Middle frontal gyrus (tissue), 1 donor: ENCODE results near the gene HOTAIR.

ENCODE experiments used
- DNase-seq: peaks from one replicate; pipeline ENCODE4 v3.0.0-alpha.2; 2015; ENCODE audit warnings: low spot score; ENCODE audit errors: extremely low spot score

Gene HOTAIR

DNA sequence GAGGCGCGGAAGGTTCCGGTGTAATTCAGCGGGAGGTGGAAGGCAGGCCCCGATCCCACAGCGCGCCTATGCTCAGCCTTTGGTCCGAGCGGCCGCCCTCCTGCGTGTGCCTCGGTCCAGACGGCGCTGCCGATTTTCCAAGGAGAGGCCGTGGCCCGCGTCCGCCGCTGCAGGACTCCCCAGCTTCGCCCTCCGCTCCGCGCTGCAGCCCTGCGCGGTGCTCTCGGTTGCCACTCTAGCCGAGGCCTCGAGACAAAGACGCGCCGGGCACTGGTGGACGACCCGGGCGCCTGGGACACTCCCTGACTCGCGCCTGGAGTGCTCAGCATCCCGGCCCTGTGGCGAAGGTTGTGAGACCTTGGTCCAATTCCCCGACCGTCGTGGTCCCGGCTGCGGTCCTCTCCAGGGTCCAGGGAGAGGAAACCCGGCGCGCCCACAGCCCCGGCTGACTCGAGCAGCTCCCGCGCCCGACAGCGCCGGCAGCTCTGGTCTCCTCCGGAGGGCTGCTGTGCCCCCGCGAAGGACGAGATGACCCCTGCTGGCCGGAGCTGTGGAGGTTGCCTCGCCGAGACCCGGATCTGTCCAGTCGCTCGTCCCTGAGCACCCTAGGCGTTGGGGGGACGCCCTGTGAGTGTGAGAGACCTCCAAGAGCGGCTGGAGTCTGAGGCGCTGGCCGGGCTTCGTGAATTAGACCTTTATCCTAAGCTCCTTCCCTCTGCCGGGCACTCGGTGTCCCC, 13.6 kb downstream of the HOTAIR start:
- no peak for DNase-seq

DNA sequence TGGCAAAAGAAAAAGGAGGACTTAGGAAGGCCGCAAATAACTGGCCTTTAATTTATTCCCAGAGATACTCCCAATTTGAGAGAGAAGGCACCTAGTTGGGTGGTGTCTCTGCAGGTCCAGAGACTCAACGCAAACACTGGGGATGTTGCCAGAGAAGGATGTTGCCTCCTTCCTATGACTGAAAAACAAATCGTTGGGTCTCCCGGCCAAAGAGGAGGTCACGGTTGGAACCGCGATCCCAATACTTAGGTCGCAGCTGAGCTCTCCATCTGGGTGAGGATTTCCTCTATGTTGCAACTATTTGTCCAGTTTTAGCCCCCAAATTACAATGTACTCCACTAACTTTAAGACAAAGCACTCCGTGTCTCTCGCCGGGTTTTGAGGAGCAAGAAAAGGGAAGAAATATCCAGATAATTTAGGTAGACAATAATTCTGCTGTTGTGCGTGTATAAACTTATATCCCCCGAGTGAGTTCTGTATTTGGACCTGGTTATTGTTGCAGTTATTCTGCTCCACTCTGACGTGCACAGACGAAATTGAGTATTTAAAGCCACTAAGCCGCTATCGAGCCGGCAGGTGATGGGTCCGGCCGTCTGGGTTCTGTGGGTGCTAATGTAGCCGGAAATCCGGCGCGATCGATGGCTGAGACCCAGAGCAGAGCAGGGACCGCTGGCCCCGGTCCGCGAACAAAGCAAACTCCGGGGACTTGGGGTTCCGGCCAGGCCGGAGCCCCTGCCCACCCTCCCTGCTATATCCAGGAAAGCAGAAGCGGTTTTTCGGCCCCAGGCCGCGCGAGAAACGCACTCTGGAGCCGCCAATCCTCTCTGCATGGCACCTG, 14.3 kb downstream of the HOTAIR start:
- DNase-seq = no peak

DNA sequence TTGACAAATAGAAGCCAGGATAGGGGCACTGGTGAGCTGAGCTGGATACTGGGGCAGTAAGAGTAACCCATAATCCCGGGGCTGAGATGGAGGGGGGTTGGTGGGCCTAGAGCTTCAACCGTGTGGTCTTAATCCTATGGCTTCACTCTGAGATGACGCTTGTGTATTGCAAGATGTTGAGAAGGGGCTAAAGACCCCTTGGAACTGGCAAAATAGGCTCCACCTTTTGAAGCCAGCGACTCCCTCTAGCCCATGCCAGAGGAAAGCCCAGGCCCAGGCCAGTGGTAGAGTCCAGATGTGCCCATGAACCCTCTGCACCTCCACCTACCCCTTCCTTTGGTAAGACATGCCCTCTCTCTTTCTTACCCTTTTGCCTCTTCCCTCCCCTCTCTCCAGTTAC, 15.4 kb downstream of the HOTAIR start:
- DNase-seq = no peak

DNA sequence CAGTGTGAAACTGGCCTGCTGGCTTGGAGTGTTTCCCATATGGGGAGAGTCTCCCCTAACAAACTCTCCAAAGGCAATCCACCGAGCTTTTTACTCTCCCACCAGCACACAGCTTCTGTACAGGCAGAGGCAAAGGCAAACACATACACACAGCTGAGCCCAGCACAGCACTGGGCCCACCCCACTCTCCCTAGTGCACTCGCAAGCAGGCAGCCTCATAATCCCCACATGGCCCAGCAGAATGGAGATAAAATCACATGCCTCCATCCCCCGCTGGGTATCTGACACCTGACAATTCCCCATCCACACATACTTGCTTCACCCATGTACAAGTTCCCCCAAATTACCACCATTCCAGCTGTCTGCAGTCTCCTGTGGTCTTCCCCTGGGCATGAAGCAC, 16.6 kb downstream of the HOTAIR start:
- no peak for DNase-seq

DNA sequence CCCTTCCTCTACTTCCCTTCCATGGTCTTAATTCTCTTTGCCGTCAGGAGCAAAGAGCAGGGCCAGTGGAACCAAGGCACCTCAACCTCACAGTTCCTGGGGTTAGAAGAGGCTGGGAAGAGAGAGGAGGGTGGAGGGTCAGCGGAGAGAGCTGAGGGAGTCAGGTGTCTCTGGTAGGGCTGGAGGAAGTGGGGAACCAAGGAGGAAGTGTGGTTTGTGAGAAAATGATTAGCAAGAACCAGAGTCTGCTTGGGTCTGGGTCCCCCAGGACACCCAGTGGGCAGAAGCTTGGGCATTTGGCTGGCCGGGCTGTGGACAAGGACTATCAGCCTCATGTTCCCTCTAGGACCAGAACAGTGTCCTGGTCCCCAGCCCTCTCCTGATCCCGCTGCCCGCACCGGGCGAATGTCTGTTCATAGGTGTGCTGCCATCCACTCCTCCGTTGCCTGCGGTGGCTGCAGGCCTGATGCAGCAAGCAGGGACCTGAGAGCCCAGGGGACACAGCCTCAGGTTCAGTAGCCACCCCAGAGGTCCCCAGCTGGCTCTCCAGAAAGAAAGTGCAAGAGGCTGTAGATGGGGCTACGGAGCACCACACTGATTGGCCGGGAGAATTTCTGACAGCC, 17.7 kb downstream of the HOTAIR start:
- DNase-seq = no peak

DNA sequence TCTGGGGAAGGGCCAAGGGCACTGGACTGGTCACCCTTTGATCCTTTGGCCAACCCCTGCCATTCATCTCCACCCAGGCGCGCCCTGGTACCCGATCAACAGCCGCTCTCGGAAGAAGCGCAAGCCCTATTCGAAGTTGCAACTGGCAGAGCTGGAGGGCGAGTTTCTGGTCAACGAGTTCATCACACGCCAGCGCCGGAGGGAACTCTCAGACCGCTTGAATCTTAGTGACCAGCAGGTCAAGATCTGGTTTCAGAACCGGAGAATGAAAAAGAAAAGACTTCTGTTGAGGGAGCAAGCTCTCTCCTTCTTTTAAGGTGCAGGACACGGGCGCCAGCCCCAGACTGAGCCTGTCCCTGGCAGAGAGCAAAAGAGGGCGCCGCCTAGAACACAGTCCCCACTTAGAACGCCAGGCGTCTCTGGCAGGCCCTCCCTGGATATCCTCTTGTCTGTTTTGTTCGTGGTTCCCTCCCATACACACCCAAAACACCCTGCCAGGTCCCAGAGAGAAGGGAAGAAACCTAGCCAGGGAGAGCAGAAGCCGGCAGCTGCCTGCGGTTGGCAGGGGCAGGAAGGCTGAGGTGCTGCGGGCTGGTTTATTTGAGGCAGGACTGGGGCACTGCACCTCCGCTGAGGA, 18.4 kb downstream of the HOTAIR start:
- DNase-seq = no peak

DNA sequence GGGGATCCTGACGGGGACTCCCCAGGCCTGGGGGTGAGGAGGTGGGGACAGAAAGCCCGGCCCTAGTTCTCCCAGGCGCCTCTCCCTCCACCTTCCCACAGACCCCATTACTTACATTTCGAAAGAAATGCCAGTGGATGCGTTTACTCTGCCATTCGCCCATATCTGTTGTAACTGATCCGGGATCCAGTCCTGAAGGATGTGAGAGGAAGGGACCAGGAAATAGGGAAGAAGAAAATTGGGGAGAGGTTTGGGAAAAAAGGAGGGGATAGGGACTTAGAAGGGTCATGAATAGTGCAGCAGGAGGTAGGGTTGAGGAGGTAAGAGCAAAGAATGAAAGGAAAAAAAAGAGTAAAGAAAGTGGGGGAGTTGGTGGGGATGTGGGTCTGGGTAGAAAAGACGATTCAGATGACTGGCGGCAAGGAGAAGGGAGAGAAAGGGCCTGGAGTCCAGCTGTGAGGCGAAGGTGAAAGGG, 18.9 kb downstream of the HOTAIR start:
- no peak for DNase-seq

DNA sequence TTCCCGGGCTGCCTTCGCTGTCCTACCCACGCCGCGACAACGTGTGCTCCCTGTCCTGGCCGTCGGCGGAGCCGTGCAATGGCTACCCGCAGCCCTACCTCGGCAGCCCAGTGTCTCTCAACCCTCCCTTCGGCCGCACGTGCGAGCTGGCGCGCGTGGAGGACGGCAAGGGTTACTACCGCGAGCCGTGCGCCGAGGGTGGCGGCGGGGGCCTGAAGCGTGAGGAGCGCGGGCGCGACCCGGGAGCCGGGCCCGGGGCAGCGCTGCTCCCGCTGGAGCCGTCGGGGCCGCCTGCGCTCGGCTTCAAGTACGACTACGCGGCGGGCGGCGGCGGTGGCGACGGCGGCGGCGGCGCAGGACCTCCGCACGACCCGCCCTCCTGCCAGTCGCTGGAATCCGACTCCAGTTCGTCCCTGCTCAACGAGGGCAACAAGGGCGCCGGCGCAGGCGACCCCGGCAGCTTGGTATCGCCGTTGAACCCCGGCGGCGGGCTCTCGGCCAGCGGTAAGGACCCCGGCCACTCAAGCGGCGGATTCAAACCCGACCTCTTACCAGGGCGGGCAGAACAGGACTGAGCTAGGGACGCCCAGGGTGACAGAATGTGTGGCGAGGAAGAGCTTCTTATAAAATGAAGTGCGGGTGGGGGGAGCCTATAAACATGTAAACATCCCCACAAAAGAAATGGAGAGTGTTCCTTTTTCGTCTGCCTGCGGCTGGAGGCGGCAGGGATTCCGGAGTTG, 19.5 kb downstream of the HOTAIR start:
- no peak for DNase-seq

DNA sequence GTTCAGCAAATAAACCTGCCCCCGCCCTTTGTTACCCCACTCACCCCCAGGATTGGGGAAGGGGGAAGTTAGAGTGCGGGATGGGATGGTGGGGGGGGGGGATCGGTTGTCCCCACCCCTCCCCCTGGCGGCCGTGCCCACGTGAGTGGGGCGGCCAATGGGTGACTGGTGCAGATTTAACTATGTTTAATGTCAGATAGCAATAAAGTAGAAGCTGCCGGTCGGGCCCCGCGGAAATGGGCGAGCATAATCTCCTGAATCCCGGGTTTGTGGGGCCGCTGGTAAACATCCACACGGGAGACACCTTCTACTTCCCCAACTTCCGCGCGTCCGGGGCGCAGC, 20.1 kb downstream of the HOTAIR start, which contains the start of gene HOXC12:
HOXC12 (plus strand) TSS at position 210 of the 342 bp plus-strand sequence; CDS start at position 237, 27 bp downstream.
- no peak for DNase-seq

DNA sequence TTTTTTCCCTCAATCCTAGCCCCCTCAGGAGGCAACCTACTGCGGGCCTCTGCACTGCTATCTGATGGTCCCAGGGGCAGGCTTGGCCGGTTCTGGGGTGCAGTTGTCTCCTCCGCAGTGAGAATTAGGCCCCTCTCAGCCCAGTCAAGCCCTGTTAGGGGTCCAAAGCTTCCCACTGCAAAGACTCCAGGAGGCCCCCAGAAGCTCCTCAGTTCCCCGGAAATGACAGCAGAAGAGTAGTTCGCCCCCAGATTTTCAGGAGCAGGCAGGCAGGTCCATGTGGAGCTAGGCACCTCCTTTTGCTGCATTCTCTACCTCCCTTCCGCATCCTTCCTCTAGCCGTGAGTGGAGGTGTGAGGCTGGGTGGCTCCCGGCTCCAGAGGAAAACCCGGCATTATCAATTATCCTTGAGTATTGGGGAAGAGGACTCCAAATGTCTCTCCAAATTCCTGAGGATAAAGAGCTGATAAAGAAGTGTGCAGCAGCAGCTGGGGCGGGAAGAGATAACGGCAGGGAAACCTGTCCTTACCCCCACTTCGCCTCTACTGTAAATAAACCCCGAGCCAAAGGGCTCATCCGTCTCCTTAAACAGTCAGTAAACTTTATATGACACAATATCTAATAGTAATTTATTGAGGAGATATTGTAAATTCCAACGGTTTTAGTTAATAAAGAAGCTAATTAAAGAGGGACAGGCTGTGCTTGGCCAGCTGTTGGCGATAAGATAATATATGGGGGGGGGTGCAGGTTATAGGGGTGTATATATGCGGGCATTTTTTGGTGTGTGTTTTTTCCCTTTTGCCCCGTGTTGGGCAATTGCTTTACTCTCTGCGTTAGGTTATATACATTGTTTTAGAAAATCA, 20.7 kb downstream of the HOTAIR start:
- no peak for DNase-seq

DNA sequence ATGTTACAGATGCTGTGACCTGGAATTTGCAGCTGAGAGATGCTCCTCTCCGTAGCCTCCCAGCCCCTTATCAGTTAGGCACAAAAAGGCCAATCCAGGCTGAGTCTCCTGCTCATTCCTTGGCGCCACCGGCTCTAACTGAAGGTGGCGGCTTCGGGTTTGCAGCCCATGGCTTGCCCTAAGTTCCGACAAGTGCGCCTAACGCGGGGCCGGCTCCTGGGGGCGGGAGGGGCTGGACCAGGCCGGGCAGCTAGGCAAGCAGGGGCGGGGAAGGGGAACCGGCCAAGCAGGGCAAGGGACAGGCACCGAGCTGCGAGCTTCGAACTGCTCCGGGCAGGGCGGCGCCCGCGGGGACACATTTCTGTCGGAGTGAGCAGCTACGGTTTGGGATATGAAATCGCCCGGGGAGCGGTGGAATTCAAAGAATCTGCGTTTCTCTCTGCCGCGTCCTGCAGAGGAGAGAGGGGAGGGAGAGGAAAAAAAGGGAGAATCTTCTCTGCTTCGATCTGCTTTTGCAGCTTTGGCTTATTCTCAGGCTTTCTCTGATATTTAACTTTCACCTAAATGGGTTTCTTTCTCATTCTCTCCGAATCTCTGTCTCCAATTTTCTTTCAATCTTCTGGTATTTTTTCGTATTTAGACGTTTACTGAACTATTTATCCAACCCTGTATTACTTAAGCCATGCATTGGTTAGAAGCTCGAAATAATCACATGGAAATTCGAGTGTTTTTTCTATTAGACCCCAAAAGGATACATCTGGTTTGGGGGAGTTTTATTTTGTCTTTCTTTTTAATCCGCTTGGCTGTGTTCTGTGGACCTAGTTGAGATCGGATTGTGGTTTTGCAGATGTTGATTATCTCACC, 21.7 kb downstream of the HOTAIR start:
- DNase-seq = no peak

DNA sequence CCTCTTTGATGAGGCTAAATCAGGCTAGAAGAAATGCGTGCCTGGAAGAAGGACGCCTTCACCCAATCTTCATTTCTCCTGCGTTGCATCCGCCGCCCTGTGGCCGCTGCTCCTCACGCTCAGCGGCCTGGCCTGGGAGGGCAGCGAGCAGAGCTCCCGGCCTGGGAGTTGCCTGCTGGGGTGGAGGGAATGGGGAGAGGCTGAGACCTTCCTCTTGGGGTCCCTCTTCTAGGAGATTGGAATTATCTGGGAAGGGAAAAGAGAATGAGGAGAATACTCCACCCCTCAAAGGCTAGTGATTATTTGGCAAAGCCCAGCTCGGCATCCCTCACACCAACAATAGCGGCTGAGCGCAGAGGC, 22.4 kb downstream of the HOTAIR start:
- no peak for DNase-seq

DNA sequence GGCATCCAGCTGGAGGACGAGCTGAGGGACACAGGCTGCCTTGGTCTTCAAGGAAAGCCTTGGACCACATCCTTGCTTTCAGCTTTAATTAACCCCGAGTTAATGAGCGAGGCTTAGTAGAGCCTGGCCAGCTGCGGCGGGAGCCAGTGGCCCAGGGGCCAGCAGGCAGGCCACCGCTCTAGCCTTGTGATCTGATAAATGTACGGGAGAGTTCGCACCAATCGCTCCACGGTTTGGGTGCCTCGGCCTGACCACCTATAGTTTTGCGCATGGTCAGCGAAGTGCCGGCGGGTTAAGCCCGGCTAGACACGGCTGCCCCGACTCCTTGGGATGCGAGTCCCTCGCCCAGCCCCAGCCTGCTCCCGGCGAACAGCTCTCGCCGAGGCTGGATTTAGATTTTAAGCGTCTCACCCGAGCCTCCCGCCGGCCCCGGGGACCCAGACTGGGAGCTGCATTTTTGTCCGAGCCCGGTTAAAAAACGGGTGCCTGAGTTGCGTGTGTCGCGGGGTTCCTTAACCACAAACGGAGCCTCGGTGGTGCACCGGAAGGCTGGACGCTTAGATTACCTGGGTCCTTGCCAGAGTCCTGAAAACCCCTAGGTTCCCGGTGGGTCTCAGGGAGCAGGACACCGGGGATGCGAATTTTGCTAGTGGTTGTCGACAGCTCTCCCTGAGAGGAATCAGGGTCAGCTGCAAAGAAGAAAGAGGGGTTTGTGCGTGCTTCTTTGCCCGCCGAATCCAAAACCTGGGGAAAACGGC, 23.0 kb downstream of the HOTAIR start:
- no peak for DNase-seq

DNA sequence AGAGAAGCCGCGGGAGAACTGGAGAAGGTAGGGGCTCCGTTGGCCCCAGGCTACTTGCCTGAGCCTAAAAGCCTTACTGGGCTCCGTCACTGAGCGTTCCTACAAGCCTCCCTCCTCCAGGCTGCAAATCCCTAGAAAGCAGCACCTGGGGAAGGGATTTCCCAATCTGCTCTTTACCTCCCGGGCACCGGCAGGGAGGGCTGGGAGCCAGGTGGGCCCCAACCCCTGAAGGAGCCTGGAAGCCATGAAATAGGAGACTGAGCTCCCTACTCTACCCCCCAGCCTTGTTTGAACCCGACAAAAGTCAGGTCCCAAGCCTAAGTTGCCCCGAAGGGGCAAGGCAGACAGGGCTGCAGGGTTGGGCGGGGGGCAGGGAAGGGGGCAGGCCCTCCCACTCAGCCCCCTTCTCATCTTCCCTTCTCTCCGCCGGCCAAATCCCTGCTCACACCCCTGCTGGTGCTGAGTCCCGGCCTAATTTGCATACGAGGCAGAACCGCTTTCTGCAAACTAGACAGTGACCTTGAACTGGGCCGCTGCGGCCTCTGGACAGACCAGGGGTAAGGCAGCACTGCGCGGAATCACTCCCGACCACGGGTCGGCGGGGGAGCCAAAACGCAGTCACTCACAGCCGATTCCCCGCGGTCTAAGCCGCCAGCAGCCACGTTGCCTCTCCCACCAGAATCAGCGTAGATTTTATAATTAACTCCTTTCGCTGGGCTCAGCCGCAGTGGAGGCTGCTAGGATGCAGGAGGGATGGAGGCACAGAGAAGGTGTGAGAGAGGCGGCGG, 23.8 kb downstream of the HOTAIR start:
- DNase-seq = no peak

DNA sequence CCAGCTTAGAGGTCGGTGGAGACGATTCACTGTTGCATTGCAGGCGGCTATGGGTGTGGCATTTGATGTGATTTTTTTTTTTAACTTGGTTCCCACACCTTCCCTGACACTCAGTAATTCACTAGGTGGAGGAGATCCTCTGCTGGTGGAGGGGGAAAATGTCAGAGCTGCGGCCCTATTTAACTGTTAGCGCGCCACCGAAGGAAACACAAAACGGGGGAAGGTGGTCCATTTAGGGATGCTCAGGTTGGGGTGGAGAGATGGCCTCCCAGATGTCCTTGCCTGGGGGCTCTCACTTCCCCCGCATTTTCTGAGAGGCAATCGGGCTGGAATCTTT, 24.3 kb downstream of the HOTAIR start:
- DNase-seq = no peak

DNA sequence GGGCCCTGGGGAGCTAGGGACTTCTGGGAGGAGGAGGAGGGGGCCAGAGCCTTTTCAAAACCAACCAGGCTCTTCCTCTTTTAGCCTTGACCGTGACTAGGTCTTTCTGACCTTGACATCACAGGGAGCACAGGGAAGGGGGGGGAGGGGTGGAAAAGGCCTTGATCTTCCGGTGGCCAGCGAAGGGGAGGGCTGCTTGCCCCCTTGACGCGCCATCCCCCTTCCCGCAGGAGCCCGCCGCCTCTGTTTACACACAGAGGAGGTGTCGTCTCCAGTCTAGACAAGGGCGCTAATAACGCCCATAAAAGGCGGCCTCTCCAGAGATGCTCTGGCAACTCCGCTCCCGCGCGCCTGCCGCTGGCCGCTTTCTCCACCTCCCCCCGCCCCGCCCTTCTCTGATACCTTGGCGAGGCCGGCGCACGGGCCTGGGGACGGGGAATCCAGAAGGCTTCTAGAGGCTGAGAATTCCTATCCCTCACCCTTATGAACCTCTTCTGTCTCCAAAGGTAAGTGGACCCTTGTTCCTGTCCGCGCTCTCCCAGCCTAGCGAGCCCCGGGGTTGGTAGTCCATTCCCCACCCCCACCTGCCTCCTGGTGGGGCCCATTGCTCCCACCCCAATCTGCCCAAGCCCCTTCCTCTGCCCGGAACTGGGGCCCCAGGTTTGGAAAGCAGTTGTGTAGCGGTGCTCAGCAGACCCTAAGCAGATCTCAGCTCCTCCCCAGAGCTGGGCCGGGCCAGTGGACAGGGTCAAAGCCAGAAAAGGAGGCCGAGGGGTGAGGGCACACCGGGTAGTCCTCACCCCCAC, 24.9 kb downstream of the HOTAIR start:
- DNase-seq = no peak
